ENCODE measurements around the gene SUCO. TPM values are rescaled to one million over a fixed set of nuclear protein-coding genes. Genes with fewer than 3 reads are reported as not detected.

The SUCO gene
- total RNA-seq, 2 donors from 2014 or later: 19.5 to 43.5 TPM

GRCh38 chr1:172556461-172556860 is 23.5 kb downstream of the SUCO start:
- Histone ChIP-seq H3K4me1 (ENCODE audit: control insufficient read depth in 1 of 2, low read depth in 2 of 2) (no peaks in the 10 kb centered on the region), H3K4me3 (no peak overlapping the region), H3K9me3 (no peaks in the 10 kb centered on the region), H3K27me3 (replicated peaks; ENCODE audit: insufficient read depth) (no peaks in the 10 kb centered on the region), H3K36me3 (peaks cover 13% of the 10 kb centered on the region), H3K27ac (no peak overlapping the region)
- TF ChIP-seq CTCF (IDR thresholded peaks at IDR 0.05): no peak
- no peak for ATAC-seq (ENCODE audit: insufficient number of reproducible peaks, low FRiP score, low read depth)
- no peak for DNase-seq (ENCODE audit: low spot score)

- H3K27me3 ChIP-seq (replicated peaks; ENCODE audit: insufficient read depth): no peaks in the 10 kb centered on the region
- no peaks in the 10 kb centered on the region for H3K9me3 ChIP-seq
- no peak for ATAC-seq (ENCODE audit: insufficient number of reproducible peaks, low FRiP score, low read depth)
- no peak overlapping the region for H3K27ac ChIP-seq
- H3K4me1 ChIP-seq (ENCODE audit: control insufficient read depth in 1 of 2, low read depth in 2 of 2): no peaks in the 10 kb centered on the region
- H3K36me3 ChIP-seq: peaks cover 16% of the 10 kb centered on the region
- no peak for DNase-seq (ENCODE audit: low spot score)
- no peak overlapping the region for H3K4me3 ChIP-seq
- TF ChIP-seq CTCF (IDR thresholded peaks at IDR 0.05): no peak
Observed at GRCh38 chr1:172557270-172557669, 24.3 kb downstream of the SUCO start.

GRCh38 chr1:172559572-172560210 is 26.7 kb downstream of the SUCO start:
- no peaks in the 10 kb centered on the region for H3K27me3 ChIP-seq (replicated peaks; ENCODE audit: insufficient read depth)
- H3K36me3 ChIP-seq: peaks cover 26% of the 10 kb centered on the region
- H3K4me1 ChIP-seq (ENCODE audit: control insufficient read depth in 1 of 2, low read depth in 2 of 2): no peaks in the 10 kb centered on the region
- DNase-seq (ENCODE audit: low spot score) (no peak), ATAC-seq (ENCODE audit: insufficient number of reproducible peaks, low FRiP score, low read depth) (no peak)
- H3K4me3 ChIP-seq: no peak overlapping the region
- no peaks in the 10 kb centered on the region for H3K9me3 ChIP-seq
- H3K27ac ChIP-seq: no peak overlapping the region
- TF ChIP-seq CTCF (IDR thresholded peaks at IDR 0.05): no peak

- H3K27ac ChIP-seq: no peak overlapping the region
- no peaks in the 10 kb centered on the region for H3K27me3 ChIP-seq (replicated peaks; ENCODE audit: insufficient read depth)
- ATAC-seq (ENCODE audit: insufficient number of reproducible peaks, low FRiP score, low read depth): no peak
- H3K4me1 ChIP-seq (ENCODE audit: control insufficient read depth in 1 of 2, low read depth in 2 of 2): no peaks in the 10 kb centered on the region
- peaks cover 34% of the 10 kb centered on the region for H3K36me3 ChIP-seq
- TF ChIP-seq CTCF (IDR thresholded peaks at IDR 0.05): no peak
- H3K4me3 ChIP-seq: no peak overlapping the region
- no peak for DNase-seq (ENCODE audit: low spot score)
- H3K9me3 ChIP-seq: no peaks in the 10 kb centered on the region
Observed at GRCh38 chr1:172561252-172561651, 28.3 kb downstream of the SUCO start.

GRCh38 chr1:172566196-172566997 is 33.4 kb downstream of the SUCO start:
- Histone ChIP-seq H3K27ac (no peak overlapping the region), H3K36me3 (peaks cover 27% of the 10 kb centered on the region), H3K4me3 (no peak overlapping the region), H3K4me1 (ENCODE audit: control insufficient read depth in 1 of 2, low read depth in 2 of 2) (no peaks in the 10 kb centered on the region), H3K9me3 (no peaks in the 10 kb centered on the region), H3K27me3 (replicated peaks; ENCODE audit: insufficient read depth) (no peaks in the 10 kb centered on the region)
- no peak for DNase-seq (ENCODE audit: low spot score)
- TF ChIP-seq CTCF (IDR thresholded peaks at IDR 0.05): no peak
- ATAC-seq (ENCODE audit: insufficient number of reproducible peaks, low FRiP score, low read depth): no peak

All from thoracic aorta (tissue), 2 donors.